HG02870 (cell line): ENCODE data around the gene DIO1.

Experiments
- ATAC-seq: cut with Tn5 transposase; IDR thresholded peaks from one replicate; pipeline ENCODE4 v1.9.1; 2021; ENCODE audit warnings: mild to moderate bottlenecking, moderate library complexity; ENCODE audit not compliant: unreplicated experiment

DIO1 gene

GRCh38 chr1:53892911-53893310, 1.1 kb upstream of the DIO1 start:
- no peak for ATAC-seq

DNA sequence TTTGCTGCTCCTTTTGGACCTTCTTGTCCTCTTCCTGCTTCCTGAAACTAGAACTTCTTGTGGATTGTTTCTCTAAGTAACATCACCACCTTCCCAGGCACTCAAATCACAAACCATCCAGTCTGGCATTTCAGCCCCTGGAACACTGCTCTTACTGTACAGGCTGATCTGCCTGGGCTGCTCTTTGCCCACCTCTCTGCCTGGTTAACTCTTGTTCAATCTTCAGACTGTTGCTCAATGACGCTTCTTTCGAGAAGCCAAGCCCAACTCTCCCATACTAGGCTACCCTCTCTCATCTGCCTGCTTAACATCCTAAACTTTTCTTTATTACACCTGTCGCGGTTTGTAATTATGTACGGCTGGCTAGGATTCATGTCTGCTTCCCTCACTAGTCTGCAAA, 657 bp downstream of the DIO1 start:
- ATAC-seq, result no peak

DNA sequence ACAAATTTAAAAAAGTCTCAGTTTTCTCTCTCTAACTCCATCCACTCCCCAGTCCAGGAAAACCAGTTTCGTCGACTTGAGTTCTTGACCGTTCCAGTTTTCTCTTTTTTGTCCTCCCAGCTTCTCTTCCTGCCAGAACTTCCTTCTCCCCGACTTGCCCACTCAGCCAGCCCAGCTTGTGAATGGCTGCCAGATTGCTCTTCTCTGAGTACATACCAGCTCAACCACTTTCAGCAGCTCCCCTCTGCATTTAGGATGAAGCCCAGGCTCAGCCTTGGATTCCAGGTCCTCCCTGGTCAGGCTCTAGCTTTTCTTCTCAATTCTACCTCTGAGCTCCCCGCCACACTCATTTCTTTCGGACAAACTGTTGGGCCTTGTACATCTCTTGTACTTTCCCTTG, 1.4 kb downstream of the DIO1 start:
- ATAC-seq, result no peak

DNA sequence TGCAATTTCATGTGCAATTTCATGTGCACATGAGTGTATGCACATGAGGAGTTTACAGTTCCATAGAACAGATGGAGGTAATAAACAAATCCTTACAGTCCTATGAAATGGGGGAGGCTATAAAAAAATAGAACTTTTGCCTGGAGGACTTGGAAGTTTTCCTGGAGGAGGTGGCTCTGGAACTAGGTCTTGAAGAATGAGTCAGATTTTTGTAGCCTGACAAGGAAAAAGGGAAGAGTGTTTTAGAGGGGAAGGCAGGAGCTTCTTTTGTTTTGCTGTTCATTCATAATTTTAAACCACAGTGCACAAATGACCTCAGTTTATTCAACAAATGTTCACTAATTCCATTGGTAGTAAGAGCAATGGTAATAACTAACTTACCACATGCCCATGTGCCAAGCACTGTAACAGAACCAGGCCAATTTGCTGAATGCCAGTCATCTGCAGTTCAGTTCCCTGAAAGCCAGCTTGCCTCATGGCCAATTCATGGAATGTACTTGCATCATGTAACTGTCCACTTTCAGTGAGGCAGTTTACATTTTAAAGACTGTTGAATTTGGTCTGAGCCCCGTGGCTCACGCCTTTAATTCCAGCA, 2.7 kb downstream of the DIO1 start:
- no peak for ATAC-seq

- ATAC-seq, result no peak
Measured at GRCh38 chr1:53899206-53899628, 5.2 kb downstream of the DIO1 start.

DNA sequence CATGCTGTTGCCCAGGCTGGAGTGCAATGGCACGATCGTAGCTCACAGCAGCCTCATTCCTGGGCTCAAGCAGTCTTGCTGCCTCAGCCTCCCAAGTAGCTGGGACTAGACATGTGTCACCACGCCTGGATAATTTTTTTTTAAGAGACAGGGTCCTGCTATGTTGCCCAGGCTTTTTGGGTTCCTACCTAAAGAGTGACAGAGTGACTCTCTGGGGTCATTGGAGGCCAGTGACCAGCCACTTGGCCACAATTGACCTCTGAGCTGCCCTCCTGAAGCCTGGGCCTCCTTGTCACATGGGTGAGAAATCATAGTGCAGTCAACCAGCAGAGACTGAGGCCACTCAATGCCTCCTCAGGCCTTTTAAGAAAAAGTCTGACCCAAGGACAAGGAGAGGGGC, 5.7 kb downstream of the DIO1 start:
- no peak for ATAC-seq

- ATAC-seq, result no peak
Measured at GRCh38 chr1:53902235-53903138, 8.5 kb downstream of the DIO1 start.

DNA sequence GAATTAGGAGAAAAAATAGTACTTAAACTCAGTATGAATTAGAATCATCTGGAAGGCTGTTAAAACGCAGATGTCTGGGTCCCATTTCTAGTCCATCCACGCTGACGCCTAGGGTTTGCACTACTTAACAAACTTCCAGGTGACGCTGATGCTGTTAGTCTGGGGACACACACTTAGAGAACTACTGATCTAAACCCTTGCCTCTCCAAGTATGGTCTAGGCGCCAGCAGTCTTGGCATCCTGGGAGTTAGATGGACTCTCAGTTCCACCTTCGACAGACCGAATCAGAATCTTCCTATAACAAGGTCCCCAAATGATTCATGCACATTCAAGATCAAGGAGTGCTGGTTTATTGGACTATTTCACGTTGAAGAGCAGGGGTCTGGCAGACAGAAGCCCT, 11.5 kb downstream of the DIO1 start:
- no peak for ATAC-seq

DNA sequence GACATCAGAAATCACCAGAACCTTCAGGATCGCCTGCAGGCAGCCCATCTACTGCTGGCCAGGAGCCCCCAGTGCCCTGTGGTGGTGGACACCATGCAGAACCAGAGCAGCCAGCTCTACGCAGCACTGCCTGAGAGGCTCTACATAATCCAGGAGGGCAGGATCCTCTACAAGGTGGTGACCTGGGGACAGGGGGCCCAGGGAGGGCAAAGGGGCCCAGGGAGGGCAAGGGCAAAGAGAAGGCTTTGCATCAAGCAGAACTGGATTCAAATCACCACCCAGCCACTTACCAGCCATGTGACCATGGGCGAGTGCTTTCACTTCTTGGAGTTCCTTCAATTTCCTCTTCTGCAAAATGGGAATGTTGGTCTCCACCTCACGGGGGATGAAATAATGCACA, 12.1 kb downstream of the DIO1 start:
- no peak for ATAC-seq

- ATAC-seq, result no peak
Measured at GRCh38 chr1:53909946-53910345, 16.0 kb downstream of the DIO1 start.

DNA sequence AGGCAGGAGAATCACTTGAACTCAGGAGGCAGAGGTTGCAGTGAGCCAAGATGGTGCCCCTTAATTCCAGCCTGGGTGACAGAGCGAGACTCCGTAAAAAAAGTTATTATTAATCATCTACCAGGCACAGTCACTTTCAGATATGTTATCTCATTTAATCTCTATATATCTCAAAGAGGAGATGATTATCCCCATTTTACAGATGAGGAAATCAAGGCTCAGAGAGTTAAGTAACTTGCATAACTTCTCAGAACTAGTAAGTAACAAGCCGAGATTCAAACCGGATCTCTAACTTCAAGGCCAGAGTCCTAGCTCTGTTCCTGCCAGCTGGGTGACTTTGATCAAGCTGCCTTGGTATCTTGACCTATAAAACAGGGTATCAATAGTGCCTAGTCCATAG, 17.5 kb downstream of the DIO1 start:
- no peak for ATAC-seq

- no peak for ATAC-seq
Measured at GRCh38 chr1:53913352-53914033, 19.5 kb downstream of the DIO1 start.

DNA sequence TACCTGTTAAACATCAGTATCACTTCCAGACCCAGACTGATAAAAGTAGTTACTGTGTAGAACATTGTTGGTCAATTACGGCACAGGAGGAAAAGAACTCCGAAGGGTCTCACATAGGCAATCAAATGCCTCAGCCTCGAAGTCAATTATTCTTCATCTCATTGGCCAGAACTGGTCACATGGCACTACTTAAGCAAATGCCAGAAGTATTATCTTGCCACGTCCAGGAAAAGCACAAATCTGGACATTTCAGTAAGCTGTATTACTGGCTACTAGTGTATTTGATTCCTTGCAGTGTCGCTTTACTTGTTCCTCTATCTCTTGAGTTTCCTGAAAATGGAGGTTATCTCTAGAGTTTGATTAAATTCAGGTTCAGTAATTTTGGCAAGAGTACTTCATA, 24.4 kb downstream of the DIO1 start:
- ATAC-seq, result no peak

DNA sequence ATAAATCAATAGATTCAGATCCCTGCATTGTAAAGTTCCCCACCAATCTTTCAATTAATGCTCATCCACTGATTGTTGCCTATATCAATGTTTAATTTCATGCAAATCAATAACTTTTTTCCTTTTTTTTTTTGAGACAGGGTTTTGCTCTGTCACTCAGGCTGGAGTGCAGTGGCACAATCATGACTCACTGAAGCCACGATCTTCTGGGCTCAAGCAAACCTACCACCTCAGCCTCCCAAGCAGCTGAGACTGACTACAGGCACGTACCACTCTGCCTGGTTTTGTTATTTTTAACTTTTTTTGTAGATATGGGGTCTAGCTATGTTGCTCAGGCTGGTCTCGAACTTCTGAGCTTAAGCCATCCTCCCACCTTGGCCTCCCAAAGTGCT, 25.7 kb downstream of the DIO1 start:
- no peak for ATAC-seq

- no peak for ATAC-seq
Measured at GRCh38 chr1:53927376-53927881, 33.4 kb downstream of the DIO1 start.

DNA sequence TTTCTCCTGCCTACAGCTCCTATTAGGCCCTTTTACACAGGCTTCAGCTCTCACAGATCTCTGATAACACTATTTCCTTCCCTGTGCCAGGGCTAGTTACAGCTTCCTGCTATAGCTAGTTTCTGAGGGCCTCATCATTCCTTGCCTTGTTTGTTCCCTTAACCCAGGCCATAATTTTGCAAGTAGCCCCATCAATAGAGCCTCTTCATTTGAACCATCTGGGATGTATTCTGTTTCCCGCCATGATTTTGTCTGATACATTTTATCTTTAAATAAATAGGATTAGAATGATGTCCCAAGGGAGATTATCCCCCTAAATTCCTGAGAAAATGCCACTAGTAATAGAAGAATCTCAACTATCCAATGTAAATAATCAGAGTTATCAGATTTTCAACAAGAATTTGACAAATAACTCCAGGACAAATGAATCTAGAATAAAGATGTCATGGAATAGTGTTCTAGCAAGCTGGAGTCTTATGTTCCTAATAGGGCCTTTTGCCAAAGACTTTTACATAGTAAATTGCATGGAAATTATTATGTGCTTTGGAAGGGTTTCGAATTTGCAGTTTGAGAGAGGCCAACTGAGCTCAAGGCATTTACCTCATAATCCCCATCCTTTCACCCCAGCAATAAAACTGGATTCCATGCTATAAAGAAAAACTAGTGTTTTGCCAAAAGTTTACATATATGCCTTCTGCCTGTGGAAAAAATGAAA, 35.4 kb downstream of the DIO1 start:
- no peak for ATAC-seq

GRCh38 chr1:53930932-53931331, 36.9 kb downstream of the DIO1 start:
- no peak for ATAC-seq

GRCh38 chr1:53931523-53931922, 37.5 kb downstream of the DIO1 start:
- no peak for ATAC-seq

DNA sequence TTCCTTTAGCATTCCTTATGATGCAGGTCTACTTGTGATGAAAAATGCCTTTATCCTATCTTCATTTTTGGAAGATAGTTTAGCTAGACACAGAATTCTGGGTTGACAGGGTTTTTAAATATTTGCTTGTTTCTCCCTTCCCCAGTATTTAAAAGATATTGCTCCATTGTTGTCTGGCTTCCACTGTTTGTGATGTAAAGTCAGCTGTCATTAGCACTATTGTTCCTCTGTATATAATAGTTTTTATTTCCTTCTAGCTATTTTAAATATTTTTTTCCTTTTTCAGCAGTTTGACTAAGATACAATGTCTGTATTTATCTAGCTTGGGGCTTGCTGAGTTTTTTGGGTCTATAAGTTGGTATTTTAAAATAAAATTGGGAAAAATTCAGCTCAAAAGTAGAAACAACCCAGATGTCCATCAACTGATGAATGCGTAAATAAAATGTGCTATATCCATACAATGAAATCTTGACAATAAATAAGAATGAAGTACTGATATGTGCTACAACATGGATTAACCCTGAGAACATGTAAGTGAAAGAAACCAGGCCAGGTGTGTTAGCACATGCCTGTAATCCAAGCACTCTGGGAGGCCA, 40.3 kb downstream of the DIO1 start:
- no peak for ATAC-seq

GRCh38 chr1:53936430-53936829, 42.4 kb downstream of the DIO1 start:
- ATAC-seq, result no peak
